ENCODE measurements around the gene PPM1E. TPM values are rescaled to one million over a fixed set of nuclear protein-coding genes. Genes with fewer than 3 reads are reported as not detected.
"Not testable (repeated sequence)": the region's sequence is repeated elsewhere in the genome, so short reads cannot be mapped to it uniquely, and the experiment has no call there.

The PPM1E gene
- total and polyA plus RNA-seq, 7 experiments from 2014 or later = 0.07 TPM; not detected in 6

GRCh38 chr17:58788199-58788598 lies 32.5 kb downstream of the PPM1E start:
- Histone ChIP-seq H3K27ac (ENCODE audit: low read depth, low read length) (no peak overlapping the region), H3K27me3 (ENCODE audit: control insufficient read depth in 2 of 2, insufficient read depth in 2 of 2, low read length in 2 of 2) (no peaks in the 10 kb centered on the region), H3K4me1 (ENCODE audit: control insufficient read depth in 2 of 2, insufficient read depth in 2 of 2, low read length in 2 of 2) (no peaks in the 10 kb centered on the region), H3K36me3 (ENCODE audit: control insufficient read depth in 2 of 3, insufficient read depth in 3 of 3, low read length in 3 of 3) (no peaks in the 10 kb centered on the region), H3K4me3 (ENCODE audit: low read length) (no peak overlapping the region), H3K9me3 (ENCODE audit: control insufficient read depth in 2 of 3, low read length in 3 of 3) (no peaks in the 10 kb centered on the region)
- no peaks in the 10 kb centered on the region for H3K9me3 Mint-ChIP-seq
- peaks cover 0 to 2% (median 0%) of the 10 kb centered on the region in 7 donors for H3K4me1 Mint-ChIP-seq
- no peak overlapping the region for H3K4me3 Mint-ChIP-seq
- H3K27ac Mint-ChIP-seq = no peak overlapping the region
- H3K27me3 Mint-ChIP-seq = peaks cover 0 to 10% (median 0%) of the 10 kb centered on the region in 5 donors
- ChIA-PET CTCF (no interaction called here), POLR2A (no interaction called here)
- H3K36me3 Mint-ChIP-seq = no peaks in the 10 kb centered on the region
- no peak for ATAC-seq
- intact Hi-C loops (cut with micrococcal nuclease) = no loop called here
- no peak for DNase-seq

- Histone ChIP-seq H3K4me3 (ENCODE audit: low read length) (no peak overlapping the region), H3K27ac (ENCODE audit: low read depth, low read length) (no peak overlapping the region), H3K36me3 (ENCODE audit: control insufficient read depth in 2 of 3, insufficient read depth in 3 of 3, low read length in 3 of 3) (no peaks in the 10 kb centered on the region), H3K9me3 (ENCODE audit: control insufficient read depth in 2 of 3, low read length in 3 of 3) (no peaks in the 10 kb centered on the region), H3K27me3 (ENCODE audit: control insufficient read depth in 2 of 2, insufficient read depth in 2 of 2, low read length in 2 of 2) (no peaks in the 10 kb centered on the region), H3K4me1 (ENCODE audit: control insufficient read depth in 2 of 2, insufficient read depth in 2 of 2, low read length in 2 of 2) (no peaks in the 10 kb centered on the region)
- Mint-ChIP-seq H3K27ac (no peak overlapping the region), H3K36me3 (no peaks in the 10 kb centered on the region), H3K27me3 (peaks cover 0 to 10% (median 0%) of the 10 kb centered on the region in 5 donors), H3K9me3 (no peaks in the 10 kb centered on the region), H3K4me1 (peaks cover 0 to 2% (median 0%) of the 10 kb centered on the region in 7 donors), H3K4me3 (no peak overlapping the region)
- ChIA-PET POLR2A (no interaction called here), CTCF (no interaction called here)
- no peak for ATAC-seq
- intact Hi-C loops (cut with micrococcal nuclease) = no loop called here
- no peak for DNase-seq
Measured at GRCh38 chr17:58789160-58789559, 33.5 kb downstream of the PPM1E start.

- Histone ChIP-seq H3K27ac (ENCODE audit: low read depth, low read length) (no peak overlapping the region), H3K36me3 (ENCODE audit: control insufficient read depth in 2 of 3, insufficient read depth in 3 of 3, low read length in 3 of 3) (no peaks in the 10 kb centered on the region), H3K27me3 (ENCODE audit: control insufficient read depth in 2 of 2, insufficient read depth in 2 of 2, low read length in 2 of 2) (no peaks in the 10 kb centered on the region), H3K9me3 (ENCODE audit: control insufficient read depth in 2 of 3, low read length in 3 of 3) (no peaks in the 10 kb centered on the region), H3K4me3 (ENCODE audit: low read length) (no peak overlapping the region), H3K4me1 (ENCODE audit: control insufficient read depth in 2 of 2, insufficient read depth in 2 of 2, low read length in 2 of 2) (no peaks in the 10 kb centered on the region)
- Mint-ChIP-seq H3K27me3 (peaks cover 0 to 10% (median 5%) of the 10 kb centered on the region in 5 donors), H3K27ac (no peak overlapping the region), H3K9me3 (peaks cover 0 to 3% (median 0%) of the 10 kb centered on the region in 11 donors), H3K4me1 (peaks cover 0 to 2% (median 0%) of the 10 kb centered on the region in 7 donors), H3K4me3 (no peak overlapping the region), H3K36me3 (no peaks in the 10 kb centered on the region)
- ChIA-PET CTCF (no interaction called here), POLR2A (no interaction called here)
- DNase-seq (no peak), ATAC-seq (no peak)
- intact Hi-C loops (cut with micrococcal nuclease) = no loop called here
Measured at GRCh38 chr17:58789831-58790230, 34.2 kb downstream of the PPM1E start.

DNA sequence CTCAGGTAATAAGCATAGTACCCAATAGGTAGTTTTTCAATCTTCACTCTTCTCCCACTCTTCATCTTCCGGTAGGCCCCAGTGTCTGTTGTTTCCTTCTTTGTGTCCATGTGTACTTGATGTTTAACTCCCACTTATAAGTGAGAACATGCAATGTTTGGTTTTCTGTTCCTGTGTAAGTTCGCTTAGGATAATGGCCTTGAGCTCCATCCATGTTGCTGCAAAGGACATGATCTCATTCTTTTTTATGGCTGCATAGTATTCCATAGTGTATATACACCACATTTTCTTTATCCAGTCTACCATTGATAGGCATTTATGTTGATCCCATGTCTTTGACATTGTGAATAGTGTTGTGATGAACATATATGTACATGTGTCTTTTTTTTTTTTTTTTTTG lies 38.9 kb downstream of the PPM1E start:
- H3K9me3 Mint-ChIP-seq; intact Hi-C loops (cut with micrococcal nuclease); H3K4me1 Mint-ChIP-seq; H3K9me3 ChIP-seq (ENCODE audit: control insufficient read depth in 2 of 3, low read length in 3 of 3); H3K4me3 Mint-ChIP-seq; DNase-seq; CTCF ChIA-PET; H3K36me3 ChIP-seq (ENCODE audit: control insufficient read depth in 2 of 3, insufficient read depth in 3 of 3, low read length in 3 of 3); H3K27ac ChIP-seq (ENCODE audit: low read depth, low read length); H3K36me3 Mint-ChIP-seq; H3K27ac Mint-ChIP-seq; H3K4me1 ChIP-seq (ENCODE audit: control insufficient read depth in 2 of 2, insufficient read depth in 2 of 2, low read length in 2 of 2); H3K27me3 ChIP-seq (ENCODE audit: control insufficient read depth in 2 of 2, insufficient read depth in 2 of 2, low read length in 2 of 2); ATAC-seq; POLR2A ChIA-PET; H3K4me3 ChIP-seq (ENCODE audit: low read length): not testable (repeated sequence)
- H3K27me3 Mint-ChIP-seq = peaks cover 0 to 14% (median 3%) of the 10 kb centered on the region in 5 donors

DNA sequence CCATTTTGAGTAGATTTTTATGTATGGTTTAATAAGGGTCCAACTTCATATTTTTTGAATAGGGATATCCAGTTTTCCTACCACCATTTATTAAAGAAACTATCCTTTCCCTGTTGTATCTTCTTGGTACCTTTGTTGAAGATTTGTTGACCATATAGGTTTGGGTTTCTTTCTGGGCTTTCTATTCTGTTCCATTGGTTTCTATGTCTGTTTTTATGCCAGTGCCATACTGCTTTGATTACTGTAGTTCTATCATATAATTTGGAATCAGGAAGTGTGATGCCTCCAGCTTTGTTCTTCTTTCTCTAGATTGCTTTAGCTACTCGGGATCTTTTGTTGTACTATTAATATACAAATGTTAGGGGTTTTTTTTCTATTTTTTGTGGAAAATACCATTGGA lies 46.5 kb downstream of the PPM1E start:
- peaks cover 0 to 8% (median 0%) of the 10 kb centered on the region in 11 donors for H3K9me3 Mint-ChIP-seq
- CTCF ChIA-PET = no interaction called here

DNA sequence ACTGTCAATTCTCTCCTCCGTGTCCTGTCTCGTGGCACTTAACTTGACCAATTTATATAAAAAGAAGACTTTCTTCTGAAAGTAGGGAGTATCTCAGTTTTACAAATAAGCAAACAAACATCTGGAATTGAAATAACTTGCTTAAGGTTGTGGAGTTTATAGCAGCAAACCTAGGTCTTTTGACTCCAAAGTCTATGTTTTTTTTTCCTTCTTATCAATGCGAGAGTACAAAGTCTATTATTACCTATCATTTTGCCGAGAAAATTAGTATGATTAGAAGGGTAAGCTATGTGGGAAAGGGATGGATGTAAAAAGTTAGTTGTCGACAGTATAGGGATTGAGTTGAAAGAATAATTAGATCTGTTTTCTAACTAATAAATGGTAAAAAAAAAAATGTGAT lies 50.4 kb downstream of the PPM1E start:
- H3K36me3 Mint-ChIP-seq = peaks cover 0 to 5% (median 3%) of the 10 kb centered on the region in 5 donors
- DNase-seq = no peak
- no peak overlapping the region for H3K4me3 Mint-ChIP-seq
- H3K4me1 Mint-ChIP-seq = peaks cover 0 to 2% (median 0%) of the 10 kb centered on the region in 7 donors
- POLR2A ChIA-PET = no interaction called here
- H3K27me3 ChIP-seq (ENCODE audit: control insufficient read depth in 2 of 2, insufficient read depth in 2 of 2, low read length in 2 of 2) = peaks cover 0 to 3% of the 10 kb centered on the region in 2 donors
- peaks cover 21 to 50% (median 40%) of the 10 kb centered on the region in 5 donors for H3K27me3 Mint-ChIP-seq
- H3K4me3 ChIP-seq (ENCODE audit: low read length) = no peak overlapping the region
- H3K27ac Mint-ChIP-seq = no peak overlapping the region
- H3K36me3 ChIP-seq (ENCODE audit: control insufficient read depth in 2 of 3, insufficient read depth in 3 of 3, low read length in 3 of 3) = no peaks in the 10 kb centered on the region
- no peak for ATAC-seq
- peaks cover 0 to 8% (median 0%) of the 10 kb centered on the region in 11 donors for H3K9me3 Mint-ChIP-seq
- intact Hi-C loops (cut with micrococcal nuclease) = no loop called here
- no peaks in the 10 kb centered on the region for H3K4me1 ChIP-seq (ENCODE audit: control insufficient read depth in 2 of 2, insufficient read depth in 2 of 2, low read length in 2 of 2)
- CTCF ChIA-PET = no interaction called here
- H3K9me3 ChIP-seq (ENCODE audit: control insufficient read depth in 2 of 3, low read length in 3 of 3) = no peaks in the 10 kb centered on the region
- no peak overlapping the region for H3K27ac ChIP-seq (ENCODE audit: low read depth, low read length)

More for the DNA sequence above, 46.5 kb downstream of the PPM1E start:
- intact Hi-C loops (cut with micrococcal nuclease) = no loop called here
- Histone ChIP-seq H3K27ac (ENCODE audit: low read depth, low read length) (no peak overlapping the region), H3K27me3 (ENCODE audit: control insufficient read depth in 2 of 2, insufficient read depth in 2 of 2, low read length in 2 of 2) (peaks cover 0 to 3% of the 10 kb centered on the region in 2 donors), H3K9me3 (ENCODE audit: control insufficient read depth in 2 of 3, low read length in 3 of 3) (no peaks in the 10 kb centered on the region), H3K36me3 (ENCODE audit: control insufficient read depth in 2 of 3, insufficient read depth in 3 of 3, low read length in 3 of 3) (no peaks in the 10 kb centered on the region), H3K4me1 (ENCODE audit: control insufficient read depth in 2 of 2, insufficient read depth in 2 of 2, low read length in 2 of 2) (no peaks in the 10 kb centered on the region), H3K4me3 (ENCODE audit: low read length) (no peak overlapping the region)
- ATAC-seq (no peak), DNase-seq (no peak)
- peaks cover 22 to 42% (median 33%) of the 10 kb centered on the region in 5 donors for H3K27me3 Mint-ChIP-seq
- H3K4me1 Mint-ChIP-seq = no peaks in the 10 kb centered on the region
- H3K27ac Mint-ChIP-seq = no peak overlapping the region
- POLR2A ChIA-PET = no interaction called here
- no peak overlapping the region for H3K4me3 Mint-ChIP-seq
- H3K36me3 Mint-ChIP-seq = peaks cover 0 to 5% (median 3%) of the 10 kb centered on the region in 5 donors

GRCh38 chr17:58808609-58809563 lies 53.2 kb downstream of the PPM1E start:
- no peak overlapping the region for H3K4me3 Mint-ChIP-seq
- ChIA-PET CTCF (no interaction called here), POLR2A (no interaction called here)
- Histone ChIP-seq H3K27ac (ENCODE audit: low read depth, low read length) (no peak overlapping the region), H3K27me3 (ENCODE audit: control insufficient read depth in 2 of 2, insufficient read depth in 2 of 2, low read length in 2 of 2) (no peaks in the 10 kb centered on the region), H3K4me1 (ENCODE audit: control insufficient read depth in 2 of 2, insufficient read depth in 2 of 2, low read length in 2 of 2) (no peaks in the 10 kb centered on the region), H3K4me3 (ENCODE audit: low read length) (no peak overlapping the region), H3K9me3 (ENCODE audit: control insufficient read depth in 2 of 3, low read length in 3 of 3) (no peaks in the 10 kb centered on the region), H3K36me3 (ENCODE audit: control insufficient read depth in 2 of 3, insufficient read depth in 3 of 3, low read length in 3 of 3) (no peaks in the 10 kb centered on the region)
- intact Hi-C loops (cut with micrococcal nuclease) = no loop called here
- no peak for DNase-seq
- H3K27me3 Mint-ChIP-seq = peaks cover 25 to 40% (median 33%) of the 10 kb centered on the region in 5 donors
- H3K4me1 Mint-ChIP-seq = peaks cover 0 to 2% (median 0%) of the 10 kb centered on the region in 7 donors
- H3K27ac Mint-ChIP-seq = no peak overlapping the region
- ATAC-seq = no peak
- H3K36me3 Mint-ChIP-seq = peaks cover 0 to 5% (median 0%) of the 10 kb centered on the region in 5 donors
- H3K9me3 Mint-ChIP-seq = no peaks in the 10 kb centered on the region
